Cardiac septum (tissue), 1 donor: ENCODE measurements around the gene OR13C8. TPM values are rescaled to one million over a fixed set of nuclear protein-coding genes. Genes with fewer than 3 reads are reported as not detected.

ENCODE experiments used
- DNase-seq: peaks from one replicate; pipeline ENCODE4 v3.0.0-alpha.2; 2020; ENCODE audit warnings: low spot score
- intact Hi-C: fragments of 100-400 bp; cut with DNase I; formaldehyde crosslinking; loops from one replicate; pipeline ENCODE4 v1.14.0; 2022
- total RNA-seq: library from RNA; stranded (reverse); fragmentation: NEBNext Ultra II Directional; extraction: Animal tissue kit (Norgen Biotek cat#: 25700); gene quantifications from one replicate; pipeline ENCODE4 v1.2.1, GENCODE V29; 2021
- donor health status: DM: no; HTN: no; CAD: no.

The OR13C8 gene
- total RNA-seq, 1 donor from 2014 or later, result not detected

DNA sequence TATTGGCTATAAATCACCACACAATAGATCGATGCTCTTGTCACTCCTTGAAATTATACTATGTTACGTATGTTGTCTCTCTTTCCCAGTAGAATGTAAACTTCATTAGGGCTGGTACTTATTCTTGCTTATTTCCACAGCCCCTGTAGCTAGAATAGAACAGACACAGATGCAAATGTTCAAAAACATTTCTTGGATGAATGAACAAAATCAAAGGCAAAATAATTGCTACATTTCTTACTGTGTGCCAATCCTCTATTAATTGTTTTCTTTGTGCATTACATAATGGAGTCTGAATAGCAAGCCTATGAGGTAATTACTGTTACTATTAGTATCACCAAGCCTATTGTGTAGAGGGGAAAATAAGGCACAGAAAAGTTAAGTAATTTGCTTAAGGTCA is 37.2 kb downstream of the OR13C8 start:
- DNase-seq, result no peak
- intact Hi-C loops, result no loop called here

DNA sequence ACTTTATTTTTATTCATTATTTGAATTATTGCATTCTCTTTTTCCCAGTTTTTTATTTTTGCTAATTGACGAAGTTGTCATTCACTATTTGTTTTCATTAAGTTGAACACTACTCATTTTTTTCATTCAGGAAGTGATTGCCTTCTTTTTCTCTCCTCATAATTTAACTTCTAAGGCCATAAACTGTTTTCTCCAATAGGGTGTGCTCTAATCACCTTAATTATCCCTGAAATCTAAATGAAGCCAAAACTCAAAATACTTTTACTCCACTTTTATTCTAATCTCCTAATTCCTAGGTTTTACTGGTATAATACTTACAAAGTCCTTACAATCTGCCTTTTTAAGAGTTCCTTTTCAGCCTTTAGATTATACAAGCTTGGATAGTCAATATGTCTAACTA is 39.4 kb downstream of the OR13C8 start:
- no peak for DNase-seq
- intact Hi-C loops, result no loop called here

DNA sequence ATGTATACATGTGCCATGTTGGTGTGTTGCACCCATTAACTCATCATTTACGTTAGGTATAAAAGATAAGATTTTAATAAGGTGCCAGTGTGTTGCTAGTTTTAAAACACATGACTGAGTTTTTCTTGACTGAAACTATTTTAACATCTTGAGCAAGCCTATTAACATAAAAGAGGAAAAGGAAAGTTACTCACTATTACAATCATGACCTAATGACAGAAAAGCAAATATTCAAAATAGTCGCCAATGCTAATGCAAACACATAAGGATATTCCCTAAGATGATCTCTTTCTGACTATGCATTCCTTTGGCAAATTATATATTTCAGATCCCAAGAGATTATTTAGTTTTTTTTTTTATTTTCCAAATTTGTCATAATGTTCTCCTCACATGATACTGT is 42.2 kb downstream of the OR13C8 start:
- no peak for DNase-seq
- intact Hi-C loops, result no loop called here

DNA sequence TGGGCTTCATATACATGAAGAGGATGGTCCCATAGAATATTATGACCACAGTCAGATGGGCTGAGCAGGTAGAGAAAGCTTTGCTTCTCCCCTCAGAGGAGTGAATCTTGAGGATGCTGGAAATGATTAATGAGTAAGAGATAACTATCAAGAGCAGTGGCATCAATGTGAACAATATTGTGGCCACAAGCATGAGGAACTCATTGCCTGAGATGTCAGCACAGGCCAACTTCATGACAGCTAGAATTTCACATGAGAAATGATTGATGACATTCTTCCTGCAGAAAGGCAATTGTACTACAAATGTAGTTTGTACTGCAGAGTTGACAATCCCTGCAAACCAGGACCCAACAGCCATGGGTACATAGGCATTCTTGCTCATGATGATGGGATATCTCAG is 48.5 kb downstream of the OR13C8 start:
- intact Hi-C loops, result no loop called here

DNA sequence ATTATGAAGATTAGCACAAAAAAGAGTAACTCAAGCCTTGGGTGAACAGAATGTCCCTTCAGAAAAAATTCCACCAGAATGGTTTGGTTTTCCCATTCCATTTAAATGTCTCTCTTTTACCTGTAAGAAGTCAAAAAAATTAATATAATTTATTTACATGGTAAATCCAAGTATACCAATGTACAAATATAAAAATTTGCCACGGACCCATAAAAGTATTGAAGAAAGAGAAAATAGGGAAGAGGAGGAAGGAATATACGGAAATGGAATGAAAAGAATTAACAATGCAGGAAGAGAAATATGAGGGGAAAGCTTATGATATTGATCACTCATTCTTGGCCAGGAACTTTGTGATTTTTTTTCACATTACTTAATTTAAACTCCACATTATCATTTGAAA is 49.1 kb downstream of the OR13C8 start, which contains the start of gene OR13C9:
Gene OR13C9 (minus strand): TSS at position 101 of the 400 bp plus-strand sequence. CDS start 0 bp downstream, at position 101.
- DNase-seq, result no peak
- intact Hi-C loops, result no loop called here

More for the DNA sequence above, 48.5 kb downstream of the OR13C8 start:
- no peak for DNase-seq

Other genes starting within 250 kb of the OR13C8 start
- not detected for gene OR13F1, start 64.9 kb upstream of the OR13C8 start, total RNA-seq
- gene OR13C4, start 42.0 kb upstream of the OR13C8 start, total RNA-seq, result not detected
- gene OR13C3, start 32.3 kb upstream of the OR13C8 start, total RNA-seq, result not detected
- gene OR13C5, start 30.2 kb downstream of the OR13C8 start, total RNA-seq, result not detected
- not detected for gene OR13C2, start 36.5 kb downstream of the OR13C8 start, total RNA-seq
- not detected for gene OR13C9, start 49.0 kb downstream of the OR13C8 start, total RNA-seq
- gene OR13D1, start 125.3 kb downstream of the OR13C8 start, total RNA-seq, result not detected
- 27.1 TPM for gene NIPSNAP3A, start 178.5 kb downstream of the OR13C8 start, total RNA-seq
- 16.8 TPM for gene NIPSNAP3B, start 195.0 kb downstream of the OR13C8 start, total RNA-seq